ENCODE measurements around the gene PDZD2.

Gene PDZD2

DNA sequence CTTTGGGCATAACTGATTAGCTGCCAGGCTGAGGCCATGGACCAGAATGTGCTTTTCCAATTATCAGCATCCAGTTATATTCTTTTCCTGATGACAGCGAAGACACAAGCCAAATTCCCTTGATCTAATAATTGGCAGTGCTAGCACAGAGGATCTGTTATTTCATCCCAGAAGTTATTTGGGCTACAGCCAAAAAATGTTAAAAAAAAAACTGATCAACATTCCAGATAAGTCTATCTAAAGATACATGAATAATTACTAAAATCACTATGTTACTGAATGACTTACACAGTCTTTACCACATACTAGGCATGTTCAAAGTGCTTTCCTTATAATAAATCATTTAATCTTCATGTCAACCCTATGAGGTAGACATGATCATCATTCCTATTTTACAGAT is 13.5 kb upstream of the PDZD2 start:
- no peak overlapping the region for H3K27ac ChIP-seq (replicated peaks)
- no peak overlapping the region for H3K4me3 ChIP-seq (replicated peaks; ENCODE audit: insufficient read depth, low read length)
- no peaks in the 10 kb centered on the region for H3K27me3 ChIP-seq (ENCODE audit: insufficient read depth, poor library complexity, severe bottlenecking)
- no peak for DNase-seq (ENCODE audit: low read depth in 1 of 2, low spot score in 1 of 2)
- TF ChIP-seq SPI1 (IDR thresholded peaks at IDR 0.05; ENCODE audit: borderline replicate concordance, low read depth): no peak
- TF ChIP-seq, protein P1, sequence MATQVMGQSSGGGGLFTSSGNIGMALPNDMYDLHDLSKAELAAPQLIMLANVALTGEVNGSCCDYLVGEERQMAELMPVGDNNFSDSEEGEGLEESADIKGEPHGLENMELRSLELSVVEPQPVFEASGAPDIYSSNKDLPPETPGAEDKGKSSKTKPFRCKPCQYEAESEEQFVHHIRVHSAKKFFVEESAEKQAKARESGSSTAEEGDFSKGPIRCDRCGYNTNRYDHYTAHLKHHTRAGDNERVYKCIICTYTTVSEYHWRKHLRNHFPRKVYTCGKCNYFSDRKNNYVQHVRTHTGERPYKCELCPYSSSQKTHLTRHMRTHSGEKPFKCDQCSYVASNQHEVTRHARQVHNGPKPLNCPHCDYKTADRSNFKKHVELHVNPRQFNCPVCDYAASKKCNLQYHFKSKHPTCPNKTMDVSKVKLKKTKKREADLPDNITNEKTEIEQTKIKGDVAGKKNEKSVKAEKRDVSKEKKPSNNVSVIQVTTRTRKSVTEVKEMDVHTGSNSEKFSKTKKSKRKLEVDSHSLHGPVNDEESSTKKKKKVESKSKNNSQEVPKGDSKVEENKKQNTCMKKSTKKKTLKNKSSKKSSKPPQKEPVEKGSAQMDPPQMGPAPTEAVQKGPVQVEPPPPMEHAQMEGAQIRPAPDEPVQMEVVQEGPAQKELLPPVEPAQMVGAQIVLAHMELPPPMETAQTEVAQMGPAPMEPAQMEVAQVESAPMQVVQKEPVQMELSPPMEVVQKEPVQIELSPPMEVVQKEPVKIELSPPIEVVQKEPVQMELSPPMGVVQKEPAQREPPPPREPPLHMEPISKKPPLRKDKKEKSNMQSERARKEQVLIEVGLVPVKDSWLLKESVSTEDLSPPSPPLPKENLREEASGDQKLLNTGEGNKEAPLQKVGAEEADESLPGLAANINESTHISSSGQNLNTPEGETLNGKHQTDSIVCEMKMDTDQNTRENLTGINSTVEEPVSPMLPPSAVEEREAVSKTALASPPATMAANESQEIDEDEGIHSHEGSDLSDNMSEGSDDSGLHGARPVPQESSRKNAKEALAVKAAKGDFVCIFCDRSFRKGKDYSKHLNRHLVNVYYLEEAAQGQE (IDR thresholded peaks at IDR 0.05; ENCODE audit: insufficient replicate concordance, low read depth): no peak
- no peak for TF ChIP-seq POLR2AphosphoS5 (IDR thresholded peaks at IDR 0.05; ENCODE audit: low read depth)
- TF ChIP-seq, protein P2, sequence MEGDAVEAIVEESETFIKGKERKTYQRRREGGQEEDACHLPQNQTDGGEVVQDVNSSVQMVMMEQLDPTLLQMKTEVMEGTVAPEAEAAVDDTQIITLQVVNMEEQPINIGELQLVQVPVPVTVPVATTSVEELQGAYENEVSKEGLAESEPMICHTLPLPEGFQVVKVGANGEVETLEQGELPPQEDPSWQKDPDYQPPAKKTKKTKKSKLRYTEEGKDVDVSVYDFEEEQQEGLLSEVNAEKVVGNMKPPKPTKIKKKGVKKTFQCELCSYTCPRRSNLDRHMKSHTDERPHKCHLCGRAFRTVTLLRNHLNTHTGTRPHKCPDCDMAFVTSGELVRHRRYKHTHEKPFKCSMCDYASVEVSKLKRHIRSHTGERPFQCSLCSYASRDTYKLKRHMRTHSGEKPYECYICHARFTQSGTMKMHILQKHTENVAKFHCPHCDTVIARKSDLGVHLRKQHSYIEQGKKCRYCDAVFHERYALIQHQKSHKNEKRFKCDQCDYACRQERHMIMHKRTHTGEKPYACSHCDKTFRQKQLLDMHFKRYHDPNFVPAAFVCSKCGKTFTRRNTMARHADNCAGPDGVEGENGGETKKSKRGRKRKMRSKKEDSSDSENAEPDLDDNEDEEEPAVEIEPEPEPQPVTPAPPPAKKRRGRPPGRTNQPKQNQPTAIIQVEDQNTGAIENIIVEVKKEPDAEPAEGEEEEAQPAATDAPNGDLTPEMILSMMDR (IDR thresholded peaks at IDR 0.05; ENCODE audit: insufficient read depth, low read length): no peak

DNA sequence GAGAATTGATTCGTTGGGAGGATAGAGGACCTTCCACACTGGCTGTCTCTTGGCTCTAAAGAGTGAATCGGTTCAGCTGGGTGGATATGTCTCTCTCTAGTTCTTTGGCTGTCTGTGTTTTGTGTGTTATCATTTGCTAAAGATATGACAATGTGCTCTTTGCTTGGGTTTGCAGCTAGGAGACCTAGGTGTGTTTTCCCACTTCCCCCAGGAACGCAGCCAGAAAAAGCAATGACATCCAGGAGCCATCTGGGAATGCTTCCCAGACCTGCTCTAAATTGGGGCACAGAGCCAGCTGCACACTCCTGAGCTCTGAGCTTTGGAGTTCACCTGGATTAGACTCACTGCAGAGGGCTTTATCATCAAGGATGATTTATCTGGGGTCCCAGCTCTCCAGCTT is 12.8 kb upstream of the PDZD2 start:
- no peak for DNase-seq (ENCODE audit: low read depth in 1 of 2, low spot score in 1 of 2)
- TF ChIP-seq, protein P1 (IDR thresholded peaks at IDR 0.05; ENCODE audit: insufficient replicate concordance, low read depth): no peak
- TF ChIP-seq, protein P2 (IDR thresholded peaks at IDR 0.05; ENCODE audit: insufficient read depth, low read length): no peak
- TF ChIP-seq SPI1 (IDR thresholded peaks at IDR 0.05; ENCODE audit: borderline replicate concordance, low read depth) (no peak), POLR2AphosphoS5 (IDR thresholded peaks at IDR 0.05; ENCODE audit: low read depth) (no peak), GABPA (IDR thresholded peaks at IDR 0.05; ENCODE audit: low read depth) (no peak)
- H3K4me3 ChIP-seq (replicated peaks; ENCODE audit: insufficient read depth, low read length): no peak overlapping the region
- H3K27ac ChIP-seq (replicated peaks): no peak overlapping the region
- H3K27me3 ChIP-seq (ENCODE audit: insufficient read depth, poor library complexity, severe bottlenecking): no peaks in the 10 kb centered on the region

DNA sequence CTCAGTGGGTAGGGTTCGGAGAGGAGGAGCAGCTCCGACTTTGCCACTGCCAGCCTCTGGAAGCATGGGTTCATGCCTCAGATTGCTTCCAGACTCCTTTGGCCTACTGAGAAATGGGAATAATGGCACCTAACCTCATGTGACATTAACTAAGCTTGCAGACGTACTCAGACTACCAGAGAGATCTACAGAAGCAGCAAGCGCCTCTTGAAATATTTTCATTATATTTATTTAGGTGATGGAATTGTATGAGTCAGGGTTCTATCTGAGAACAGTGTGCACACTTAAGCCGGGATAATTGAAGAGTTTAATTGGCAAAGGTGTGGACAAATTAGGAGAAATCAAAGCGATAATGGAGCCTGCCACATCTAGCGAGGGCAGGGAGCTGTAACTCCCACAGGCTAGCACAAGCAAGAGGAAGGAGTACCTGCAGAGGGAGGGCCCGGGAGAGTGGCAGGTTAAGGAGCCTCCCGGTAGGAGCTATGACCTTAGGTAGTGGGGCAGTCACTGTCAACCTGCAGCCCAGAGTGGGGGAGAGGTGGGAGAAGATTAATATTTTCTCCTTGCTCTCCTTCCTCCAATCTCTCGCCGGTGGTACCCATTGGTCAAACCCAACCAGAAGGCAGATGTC is 12.2 kb upstream of the PDZD2 start:
- Histone ChIP-seq H3K4me3 (replicated peaks; ENCODE audit: insufficient read depth, low read length) (no peak overlapping the region), H3K27me3 (ENCODE audit: insufficient read depth, poor library complexity, severe bottlenecking) (no peaks in the 10 kb centered on the region), H3K27ac (replicated peaks) (no peak overlapping the region)
- no peak for DNase-seq (ENCODE audit: low read depth in 1 of 2, low spot score in 1 of 2)
- TF ChIP-seq GABPA (IDR thresholded peaks at IDR 0.05; ENCODE audit: low read depth) (no peak), POLR2AphosphoS5 (IDR thresholded peaks at IDR 0.05; ENCODE audit: low read depth) (no peak), SPI1 (IDR thresholded peaks at IDR 0.05; ENCODE audit: borderline replicate concordance, low read depth) (no peak)
- TF ChIP-seq, protein P1 (IDR thresholded peaks at IDR 0.05; ENCODE audit: insufficient replicate concordance, low read depth): no peak
- TF ChIP-seq, protein P2 (IDR thresholded peaks at IDR 0.05; ENCODE audit: insufficient read depth, low read length): no peak

Measured in HL-60 (cell line).